ENCODE results near the gene ZSWIM3.

Gene ZSWIM3

GRCh38 chr20:45926731-45927070 lies 69.3 kb downstream of the ZSWIM3 start:
- no peak for DNase-seq (ENCODE audit: low read depth)
- H3K4me3 ChIP-seq (replicated peaks; ENCODE audit: low read depth, low read length), result no peak overlapping the region
- TF ChIP-seq CTCF (IDR thresholded peaks at IDR 0.05; ENCODE audit: low read length, missing control alignments), result no peak

GRCh38 chr20:45927071-45927878 lies 69.9 kb downstream of the ZSWIM3 start:
- no peak overlapping the region for H3K4me3 ChIP-seq (replicated peaks; ENCODE audit: low read depth, low read length)
- TF ChIP-seq CTCF (IDR thresholded peaks at IDR 0.05; ENCODE audit: low read length, missing control alignments), result no peak
- DNase-seq (ENCODE audit: low read depth), result no peak
